Measurements from ENCODE around the gene ZNF691.
A peak's percentile ranks its signal among the peaks of the same experiment; 100 is the strongest.
"Not testable (repeated sequence)": the region's sequence is repeated elsewhere in the genome, so short reads cannot be mapped to it uniquely, and the experiment has no call there.

Gene ZNF691, protein sequence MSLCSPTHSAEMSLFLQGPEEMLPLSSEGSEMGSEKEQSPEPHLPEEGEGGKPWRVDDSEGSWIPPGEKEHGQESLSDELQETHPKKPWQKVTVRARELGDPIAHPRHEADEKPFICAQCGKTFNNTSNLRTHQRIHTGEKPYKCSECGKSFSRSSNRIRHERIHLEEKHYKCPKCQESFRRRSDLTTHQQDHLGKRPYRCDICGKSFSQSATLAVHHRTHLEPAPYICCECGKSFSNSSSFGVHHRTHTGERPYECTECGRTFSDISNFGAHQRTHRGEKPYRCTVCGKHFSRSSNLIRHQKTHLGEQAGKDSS

GRCh38 chr1:42846257-42847110 lies at the start of gene ZNF691:
Gene ZNF691, plus strand, starts transcription at chr1:42846613. Its CDS starts 3,046 bp downstream, at chr1:42849659.
- peak; percentile 90 for DNase-seq (ENCODE audit: low read depth, low spot score)

DNA sequence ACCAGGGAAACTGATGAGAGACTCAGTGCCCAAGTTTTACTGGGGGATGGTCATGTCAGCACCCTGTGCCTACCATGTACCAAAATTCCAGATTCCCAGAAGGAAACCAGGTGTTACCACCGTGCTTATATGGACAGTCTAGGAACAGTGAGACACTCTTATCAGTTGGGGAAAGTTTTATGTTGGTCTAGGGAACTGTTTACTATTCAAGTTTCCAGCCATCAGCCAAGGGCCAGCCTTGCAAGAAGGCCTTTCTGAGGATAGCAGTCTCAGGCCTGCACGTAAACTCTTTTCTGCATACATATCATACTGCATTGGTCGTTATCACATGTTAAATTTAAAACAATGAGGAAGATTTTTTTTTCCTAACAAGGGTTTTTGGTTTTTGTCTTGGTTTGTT lies 49.0 kb upstream of the ZNF691 start:
- DNase-seq (ENCODE audit: low read depth, low spot score): no peak

DNA sequence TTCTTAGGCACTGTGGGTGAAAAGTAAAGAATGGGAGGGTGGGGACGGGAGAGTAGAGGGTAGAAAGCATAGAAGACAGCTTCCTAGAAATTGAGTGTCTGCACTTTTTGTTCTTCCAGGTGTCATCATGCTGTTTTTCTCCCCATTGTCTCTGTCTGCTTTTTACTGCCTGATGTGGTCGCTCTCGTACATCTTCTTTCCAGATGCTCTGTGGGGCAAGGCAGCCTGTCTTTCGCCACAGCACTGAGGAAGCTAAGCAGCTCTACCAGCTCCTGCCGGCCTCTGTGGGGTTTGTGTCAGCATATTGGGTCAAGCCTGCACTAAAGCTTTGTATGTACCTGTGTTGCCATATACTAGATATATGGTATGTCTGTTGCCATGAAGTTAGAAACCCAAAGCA lies 48.4 kb upstream of the ZNF691 start:
- DNase-seq (ENCODE audit: low read depth, low spot score): no peak

DNA sequence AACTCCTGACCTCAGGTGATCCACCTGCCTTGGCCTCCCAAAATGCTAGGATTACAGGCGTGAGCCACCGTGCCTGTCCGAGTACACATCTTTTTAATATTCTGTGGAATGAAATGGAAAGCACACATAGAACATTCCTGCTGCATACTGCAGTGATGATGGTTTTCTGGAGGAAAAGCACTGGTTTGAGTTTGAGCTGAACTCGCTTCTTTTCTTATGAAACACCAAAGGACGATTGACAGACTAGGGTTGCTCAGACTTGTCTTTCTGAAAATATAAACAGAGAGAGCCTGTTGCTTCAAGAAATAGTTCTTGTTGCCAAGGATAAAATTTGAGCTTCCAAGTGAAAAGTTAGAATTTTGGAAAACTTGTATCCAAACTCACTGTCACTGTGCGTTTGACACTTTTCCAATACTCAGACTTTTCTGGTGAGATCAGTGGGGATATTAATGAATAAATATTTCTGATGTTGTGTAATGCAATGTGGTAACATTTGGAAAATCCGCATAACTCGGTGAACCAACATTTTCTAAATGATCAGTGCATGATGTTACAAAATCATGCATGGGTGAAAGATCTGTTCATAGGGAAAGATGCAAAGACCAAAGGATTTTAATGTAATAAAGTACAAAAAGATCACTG lies 44.5 kb upstream of the ZNF691 start:
- no peak for DNase-seq (ENCODE audit: low read depth, low spot score)

DNA sequence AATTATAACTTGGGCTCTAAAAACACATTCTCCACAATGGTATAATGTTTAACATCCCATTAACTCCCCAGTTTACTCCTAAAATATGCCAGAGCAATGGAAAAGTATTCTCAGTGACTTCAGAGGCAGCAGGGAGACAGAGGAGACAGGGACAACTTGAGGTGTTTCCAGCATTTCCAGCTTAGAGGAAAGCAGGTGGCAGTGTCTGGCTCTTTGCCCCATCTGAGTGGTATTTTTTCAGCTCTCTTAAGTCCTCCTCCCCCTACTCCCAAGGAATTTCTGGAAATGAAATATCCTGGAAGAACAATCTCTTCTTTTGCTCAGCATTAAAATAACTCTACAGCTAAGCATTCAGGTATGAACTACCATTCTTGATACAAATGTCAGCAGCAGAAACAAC lies 40.2 kb upstream of the ZNF691 start:
- no peak for DNase-seq (ENCODE audit: low read depth, low spot score)

GRCh38 chr1:42806593-42806992 lies 39.8 kb upstream of the ZNF691 start:
- no peak for DNase-seq (ENCODE audit: low read depth, low spot score)

DNA sequence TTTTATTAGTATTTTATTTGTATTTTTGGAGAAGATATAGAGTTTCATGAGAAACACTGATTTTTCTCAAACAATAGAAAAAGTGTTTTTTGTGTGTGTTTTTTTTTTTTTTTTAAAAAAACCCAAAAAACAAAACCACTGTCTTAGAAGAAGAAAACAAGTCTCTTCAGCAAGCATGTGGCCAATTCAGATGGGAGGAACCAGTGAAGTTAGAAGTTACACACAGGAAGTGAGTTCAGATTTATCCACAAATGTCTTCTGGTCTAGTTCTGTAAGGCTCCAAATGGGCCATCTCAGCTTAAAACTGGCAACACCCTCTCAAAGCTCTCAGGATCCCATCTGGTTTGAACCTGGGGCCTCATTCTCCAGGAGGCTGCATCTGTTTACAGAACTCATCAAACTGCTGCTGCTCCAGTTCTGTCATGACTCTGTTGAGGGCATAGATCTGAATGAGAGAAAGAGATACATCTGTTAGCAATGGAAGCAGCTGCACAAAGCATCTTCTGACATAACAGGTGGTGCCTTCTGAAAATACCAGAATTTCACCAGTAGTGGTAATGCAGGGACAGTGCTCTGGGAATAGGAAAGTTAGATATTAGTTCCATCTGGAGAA lies 39.3 kb upstream of the ZNF691 start:
- DNase-seq (ENCODE audit: low read depth, low spot score): no peak

DNA sequence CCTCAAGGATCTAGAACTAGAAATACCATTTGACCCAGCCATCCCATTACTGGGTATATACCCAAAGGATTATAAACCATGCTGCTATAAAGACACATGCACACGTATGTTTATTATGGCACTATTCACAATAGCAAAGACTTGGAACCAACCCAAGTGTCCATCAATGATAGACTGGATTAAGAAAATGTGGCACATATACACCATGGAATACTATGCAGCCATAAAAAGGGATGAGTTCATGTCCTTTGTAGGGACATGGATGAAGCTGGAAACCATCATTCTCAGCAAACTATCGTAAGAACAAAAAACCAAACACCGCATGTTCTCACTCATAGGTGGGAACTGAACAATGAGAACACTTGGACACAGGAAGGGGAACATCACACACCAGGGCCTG lies 31.6 kb upstream of the ZNF691 start:
- not testable (repeated sequence) for DNase-seq (ENCODE audit: low read depth, low spot score)

DNA sequence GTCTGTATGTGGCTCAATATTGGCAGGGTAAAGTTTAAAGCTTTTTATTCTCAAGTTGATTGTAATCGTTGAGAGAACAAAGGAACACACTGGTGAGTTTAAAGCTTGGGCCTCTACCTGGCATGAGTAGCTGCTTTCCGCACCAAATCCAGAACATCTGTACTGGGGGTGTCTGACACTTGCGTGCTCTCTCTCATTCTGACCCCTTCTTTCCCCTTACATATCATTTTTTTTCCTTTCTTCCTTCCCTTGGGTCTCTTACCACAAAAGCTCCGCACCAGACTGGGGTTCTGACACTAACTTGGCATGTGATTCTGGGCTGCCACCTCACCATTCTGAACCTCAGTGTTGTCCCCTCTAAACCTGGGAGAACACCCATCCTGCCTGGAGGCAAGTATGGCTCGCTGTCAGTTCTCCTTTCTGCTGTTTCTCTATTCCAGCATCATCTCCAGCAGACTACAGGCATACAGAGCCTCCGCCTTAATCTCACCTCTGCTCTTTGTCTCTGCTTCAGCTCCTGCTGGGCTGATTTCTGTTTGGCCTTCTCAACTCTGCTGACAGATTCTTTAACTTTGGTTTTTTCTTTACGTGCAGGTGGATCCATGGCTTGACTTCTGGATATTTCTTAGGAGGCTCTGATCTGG lies 30.4 kb upstream of the ZNF691 start:
- no peak for DNase-seq (ENCODE audit: low read depth, low spot score)

DNA sequence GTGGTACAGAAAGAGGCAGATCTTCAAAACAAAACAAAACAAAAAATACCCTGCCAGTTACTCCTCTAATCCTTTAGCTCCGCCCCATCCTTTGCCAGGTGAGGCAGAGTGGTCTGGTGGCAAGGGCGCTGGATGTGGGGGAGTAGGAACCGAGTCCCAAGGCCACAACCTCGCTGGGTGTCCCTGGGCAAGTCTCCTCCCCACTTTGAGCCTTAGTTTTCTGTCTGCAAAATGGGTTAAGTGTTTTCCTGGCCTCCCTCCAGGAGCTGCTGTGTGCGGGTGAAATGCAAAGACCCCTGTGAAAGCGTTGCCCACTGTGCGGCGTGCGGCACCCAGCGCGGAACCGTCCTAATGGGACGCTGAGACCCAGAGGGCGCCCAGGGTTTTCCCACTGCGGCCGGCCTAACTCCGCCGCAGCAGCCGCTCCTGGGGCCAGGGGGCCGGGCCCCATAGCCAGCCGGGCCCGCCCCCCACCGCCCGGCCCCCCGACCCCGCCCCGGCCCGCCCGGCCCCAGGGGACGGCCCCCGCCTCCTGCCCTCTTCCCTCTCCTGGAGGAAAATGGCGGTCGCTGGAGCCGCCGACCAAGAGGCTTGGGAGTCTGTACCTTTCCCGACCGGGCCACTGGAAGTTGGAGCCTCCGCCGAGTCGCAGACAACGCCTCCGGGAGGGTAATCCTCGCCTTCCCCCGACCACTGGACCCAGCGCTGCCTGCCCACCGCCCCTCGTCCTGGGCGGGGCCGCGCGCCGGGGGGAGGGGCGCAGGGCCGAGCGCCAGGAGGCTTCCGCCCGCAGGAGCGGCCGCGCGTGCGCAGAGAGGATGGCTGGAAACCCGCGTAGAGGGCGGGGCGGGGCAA lies 29.6 kb upstream of the ZNF691 start, which contains the start of the genes ERMAP and SVBP:
Gene ERMAP (plus strand): TSS at position 538 of the 855 bp plus-strand sequence. CDS start 13,327 bp downstream, outside the sequence.
Gene SVBP (minus strand): TSS at position 813 of the 855 bp plus-strand sequence. CDS start 853 bp downstream, outside the sequence.
- DNase-seq (ENCODE audit: low read depth, low spot score): peak; percentile 60

DNA sequence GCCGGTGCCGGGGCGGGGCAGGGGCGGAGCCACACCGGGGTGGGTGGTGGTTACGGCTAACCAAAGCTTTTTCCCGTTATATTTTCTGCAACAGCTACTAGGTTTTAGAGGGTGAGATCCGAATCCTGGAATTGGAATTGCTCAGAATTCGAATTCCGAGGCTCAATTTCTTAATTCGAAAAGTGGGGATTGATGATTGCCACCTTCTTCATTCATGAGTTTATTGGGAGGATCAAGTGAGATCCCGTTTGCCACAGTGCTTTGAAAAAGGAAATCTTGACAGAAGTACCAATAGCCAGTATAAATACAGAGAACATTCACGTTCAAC lies 29.0 kb upstream of the ZNF691 start:
- DNase-seq (ENCODE audit: low read depth, low spot score): no peak

GRCh38 chr1:42817976-42818375 lies 28.4 kb upstream of the ZNF691 start:
- no peak for DNase-seq (ENCODE audit: low read depth, low spot score)

- no peak for DNase-seq (ENCODE audit: low read depth, low spot score)
Observed at GRCh38 chr1:42820813-42821212, 25.6 kb upstream of the ZNF691 start.

DNA sequence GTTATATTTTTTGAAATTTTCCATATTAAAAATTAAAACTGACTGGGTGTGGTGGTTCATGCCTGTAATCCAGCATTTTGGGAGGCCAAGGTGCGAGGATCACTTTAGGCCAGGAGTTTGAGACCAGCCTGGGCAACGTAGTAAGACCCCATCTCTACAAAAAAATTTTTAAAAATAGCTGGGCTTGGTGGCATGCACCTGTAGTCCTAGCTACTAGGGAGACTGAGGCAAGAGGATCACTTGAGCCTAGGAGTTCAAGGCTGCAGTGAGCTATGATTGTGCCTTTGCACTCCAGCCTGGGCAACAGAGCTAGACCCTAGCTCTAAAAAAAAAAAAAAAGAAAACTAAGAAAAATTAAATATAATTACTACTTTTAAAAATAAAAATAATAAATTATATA lies 24.7 kb upstream of the ZNF691 start:
- no peak for DNase-seq (ENCODE audit: low read depth, low spot score)

DNA sequence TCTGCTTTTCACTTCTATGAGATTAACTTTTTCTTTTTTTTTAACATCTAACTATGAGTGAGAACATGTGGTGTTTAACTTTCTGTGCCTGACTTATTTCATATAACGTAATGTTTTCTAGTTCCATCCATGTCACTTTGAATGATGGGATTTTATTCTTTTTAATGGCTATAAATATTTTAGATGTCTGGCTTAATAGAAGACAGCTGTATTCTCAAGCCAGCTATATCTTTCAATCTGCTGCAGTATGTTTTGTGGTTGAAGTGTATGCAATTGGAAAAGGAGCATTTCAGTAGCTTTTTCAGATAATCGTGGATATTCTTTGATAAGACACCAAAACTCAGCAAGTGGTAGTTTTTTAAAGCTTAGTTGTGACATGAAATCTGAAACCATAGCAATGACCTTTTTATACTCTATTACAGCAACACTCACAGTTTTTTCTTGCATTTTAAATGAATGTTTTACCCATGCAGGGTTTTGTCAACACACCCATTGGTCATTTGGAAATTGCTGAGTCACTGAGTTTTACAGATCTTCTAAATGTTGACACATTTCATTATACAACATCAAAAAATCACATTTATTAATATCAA lies 23.5 kb upstream of the ZNF691 start:
- DNase-seq (ENCODE audit: low read depth, low spot score): no peak

DNA sequence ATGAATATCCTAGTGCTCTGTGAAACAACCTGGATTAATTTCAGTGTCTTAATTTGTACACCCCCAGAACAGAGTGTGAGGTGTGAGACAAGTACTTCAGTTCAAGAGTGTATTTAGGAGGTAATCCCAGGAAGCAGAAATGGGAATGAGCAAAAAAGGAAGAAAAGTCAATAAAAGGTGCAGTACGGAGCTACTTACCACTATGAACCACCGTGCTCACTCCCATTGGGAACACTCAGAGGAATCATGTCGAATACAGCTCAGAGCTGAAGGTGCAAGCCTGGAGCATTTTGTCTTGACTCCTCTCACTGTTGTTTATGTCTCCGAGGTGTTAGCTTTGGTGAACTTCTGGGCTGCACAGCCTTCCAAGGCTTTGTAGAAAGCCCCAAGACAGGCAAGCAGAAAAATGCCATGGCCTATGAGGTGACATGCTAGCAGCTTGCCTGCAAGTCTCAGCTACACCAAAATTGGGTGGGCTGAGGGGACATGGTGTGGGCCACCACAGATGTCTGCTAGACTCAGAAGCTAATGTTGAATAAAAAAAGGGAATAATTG lies 21.9 kb upstream of the ZNF691 start:
- no peak for DNase-seq (ENCODE audit: low read depth, low spot score)

- no peak for DNase-seq (ENCODE audit: low read depth, low spot score)
Observed at GRCh38 chr1:42825036-42825851, 21.2 kb upstream of the ZNF691 start.

GRCh38 chr1:42830631-42831030 lies 15.8 kb upstream of the ZNF691 start:
- no peak for DNase-seq (ENCODE audit: low read depth, low spot score)

- DNase-seq (ENCODE audit: low read depth, low spot score): no peak
Observed at GRCh38 chr1:42831273-42831672, 15.1 kb upstream of the ZNF691 start.
